Sigmoid colon (tissue), 4 donors: Measurements from ENCODE around the gene SLC47A1.

Source experiments
- CTCF ChIP-seq, 4 experiments: fragments of 450-650 bp in 3 of 4; fragments of 200-600 bp in 1 of 4; IDR thresholded peaks; one replicate each; pipeline ENCODE4 v1.5.1; 2016 to 2019; ENCODE audit warnings: antibody characterized with exemption in 4 of 4, mild to moderate bottlenecking in 3 of 4, moderate library complexity in 2 of 4
- EP300 ChIP-seq, 4 donors: sonication (generic); formaldehyde crosslinking; IDR thresholded peaks; one replicate each; pipeline ENCODE4 v1.6.1; 2017; ENCODE audit warnings: antibody characterized with exemption in 4 of 4
- POLR2A ChIP-seq, 2 donors: fragments of 450-650 bp; IDR thresholded peaks; one replicate each; pipeline ENCODE4 v1.6.1; 2016; ENCODE audit warnings: antibody characterized with exemption in 2 of 2, mild to moderate bottlenecking in 2 of 2, moderate library complexity in 2 of 2
- POLR2AphosphoS5 ChIP-seq, 4 donors: sonication (generic); formaldehyde crosslinking; IDR thresholded peaks; one replicate each; pipeline ENCODE4 v1.6.1; 2017; ENCODE audit warnings: antibody characterized with exemption in 4 of 4

- no peak for TF ChIP-seq CTCF (IDR thresholded peaks at IDR 0.05)
- no peak for TF ChIP-seq EP300 (IDR thresholded peaks at IDR 0.05)
- no peak for TF ChIP-seq POLR2A (IDR thresholded peaks at IDR 0.05)
- no peak for TF ChIP-seq POLR2AphosphoS5 (IDR thresholded peaks at IDR 0.05)
Observed at GRCh38 chr17:19614900-19615299, 81.2 kb downstream of the SLC47A1 start.
